Bronchial epithelial cell (primary cell): ENCODE results near the gene CLSTN2. TPM values are rescaled to one million over a fixed set of nuclear protein-coding genes. Genes with fewer than 3 reads are reported as not detected.
A peak's percentile ranks its signal among the peaks of the same experiment; 100 is the strongest.

ENCODE experiments used
- DNase-seq: peaks from one replicate; pipeline ENCODE4 v3.0.0-alpha.2; 2010; ENCODE audit warnings: low read depth
- FAIRE-seq: peaks from 2 replicates; lab custom pipeline; 2011; peaks lifted over from hg19 to GRCh38; lab: Jason Lieb, UNC
- H3K27me3 ChIP-seq: 2 replicates; pipeline ENCODE4 v1.5.1; 2011; ENCODE audit warnings: low read length; ENCODE audit not compliant: control insufficient read depth, insufficient read depth
- H3K36me3 ChIP-seq: 2 replicates; pipeline ENCODE4 v1.5.1; 2011; ENCODE audit warnings: low read length; ENCODE audit not compliant: control insufficient read depth, insufficient read depth
- H3K4me3 ChIP-seq: 2 replicates; pipeline ENCODE4 v1.5.1; 2011; ENCODE audit warnings: mild to moderate bottlenecking, low read depth, low read length, control low read depth
- CTCF ChIP-seq: IDR thresholded peaks from 2 replicates; pipeline ENCODE4 v1.5.1; 2011; ENCODE audit warnings: mild to moderate bottlenecking, moderate library complexity, low read length, control low read depth, inconsistent platforms; ENCODE audit not compliant: insufficient read depth, severe bottlenecking
- total RNA-seq: library from RNA; depleted of rRNA; stranded (reverse); fragments of >200 nt; gene quantifications from 2 replicates; pipeline ENCODE4 v1.2.1, GENCODE V29; 2014

CLSTN2 gene
- total RNA-seq, 1 donor from 2014 or later = 0.26 TPM

- Histone ChIP-seq H3K4me3 (no peak overlapping the region), H3K27me3 (no peaks in the 10 kb centered on the region), H3K36me3 (no peaks in the 10 kb centered on the region)
- FAIRE-seq = no peak
- TF ChIP-seq CTCF = no peak
- no peak for DNase-seq
Measured at GRCh38 chr3:140236836-140237501, 302.0 kb downstream of the CLSTN2 start.

GRCh38 chr3:140238646-140239314 lies 303.8 kb downstream of the CLSTN2 start:
- DNase-seq (no peak), FAIRE-seq (no peak)
- Histone ChIP-seq H3K27me3 (no peaks in the 10 kb centered on the region), H3K36me3 (no peaks in the 10 kb centered on the region), H3K4me3 (no peak overlapping the region)
- TF ChIP-seq CTCF = no peak

GRCh38 chr3:140242818-140243276 lies 307.9 kb downstream of the CLSTN2 start:
- no peak for TF ChIP-seq CTCF
- peak; percentile 57 for DNase-seq
- Histone ChIP-seq H3K36me3 (no peaks in the 10 kb centered on the region), H3K4me3 (no peak overlapping the region), H3K27me3 (no peaks in the 10 kb centered on the region)
- no peak for FAIRE-seq

GRCh38 chr3:140243575-140243974 lies 308.6 kb downstream of the CLSTN2 start:
- DNase-seq (no peak), FAIRE-seq (no peak)
- Histone ChIP-seq H3K27me3 (no peaks in the 10 kb centered on the region), H3K36me3 (no peaks in the 10 kb centered on the region), H3K4me3 (no peak overlapping the region)
- no peak for TF ChIP-seq CTCF

GRCh38 chr3:140244893-140245292 lies 309.9 kb downstream of the CLSTN2 start:
- Histone ChIP-seq H3K27me3 (no peaks in the 10 kb centered on the region), H3K4me3 (no peak overlapping the region), H3K36me3 (no peaks in the 10 kb centered on the region)
- no peak for TF ChIP-seq CTCF
- DNase-seq = peak; percentile 12
- FAIRE-seq = no peak
